Hepatic stellate cell (primary cell): ENCODE data around the gene SLC35G2.
A peak's percentile ranks its signal among the peaks of the same experiment; 100 is the strongest.
"Not testable (repeated sequence)": the region's sequence is repeated elsewhere in the genome, so short reads cannot be mapped to it uniquely, and the experiment has no call there.

Experiments used
- DNase-seq: peaks from one replicate; pipeline ENCODE4 v3.0.0; 2011; ENCODE audit warnings: low spot score

Gene SLC35G2

GRCh38 chr3:136835089-136835812, 16.3 kb downstream of the SLC35G2 start:
- no peak for DNase-seq

- DNase-seq: no peak
Observed at GRCh38 chr3:136835813-136836510, 17.0 kb downstream of the SLC35G2 start.

GRCh38 chr3:136836511-136837156, 17.7 kb downstream of the SLC35G2 start:
- DNase-seq: no peak

GRCh38 chr3:136838641-136839555, 20.0 kb downstream of the SLC35G2 start:
- DNase-seq: peak; percentile 61

- no peak for DNase-seq
Observed at GRCh38 chr3:136839556-136839931, 20.6 kb downstream of the SLC35G2 start.

GRCh38 chr3:136840252-136840651, 21.3 kb downstream of the SLC35G2 start:
- no peak for DNase-seq

GRCh38 chr3:136842294-136842693, 23.4 kb downstream of the SLC35G2 start:
- DNase-seq: no peak

- DNase-seq: no peak
Observed at GRCh38 chr3:136844724-136845123, 25.8 kb downstream of the SLC35G2 start.

- no peak for DNase-seq
Observed at GRCh38 chr3:136852180-136852579, 33.3 kb downstream of the SLC35G2 start.

- DNase-seq: no peak
Observed at GRCh38 chr3:136856665-136857064, 37.7 kb downstream of the SLC35G2 start.

- no peak for DNase-seq
Observed at GRCh38 chr3:136858381-136858780, 39.5 kb downstream of the SLC35G2 start.

- DNase-seq: no peak
Observed at GRCh38 chr3:136860541-136860940, 41.6 kb downstream of the SLC35G2 start.

GRCh38 chr3:136861890-136862616, 43.1 kb downstream of the SLC35G2 start, which contains the start of gene NCK1:
NCK1 (plus strand) TSS chr3:136862208; CDS start chr3:136928002, 65,794 bp downstream.
- DNase-seq: peak; percentile 99

GRCh38 chr3:136862617-136863322, 43.8 kb downstream of the SLC35G2 start:
- DNase-seq: peak; percentile 48

GRCh38 chr3:136869282-136869681, 50.4 kb downstream of the SLC35G2 start:
- no peak for DNase-seq

GRCh38 chr3:136872258-136872657, 53.3 kb downstream of the SLC35G2 start:
- not testable (repeated sequence) for DNase-seq

GRCh38 chr3:136879510-136879909, 60.6 kb downstream of the SLC35G2 start:
- not testable (repeated sequence) for DNase-seq

- DNase-seq: no peak
Observed at GRCh38 chr3:136882571-136882970, 63.6 kb downstream of the SLC35G2 start.

- no peak for DNase-seq
Observed at GRCh38 chr3:136883967-136884720, 65.2 kb downstream of the SLC35G2 start.
